Activated naive CD4-positive, alpha-beta T cell treated with anti-CD3 and anti-CD28 coated beads, Interleukin-2, amount 10 ng/mL, durations not matched to agents 7 days and 5 days (primary cell): Measurements from ENCODE around the gene CACNA1D.

ENCODE experiments used
- CTCF ChIA-PET: fragments of 350-600 bp; sonication (Branson Sonifier 250); formaldehyde crosslinking; loops from one replicate; lab custom pipeline; 2021; ENCODE audit warnings: antibody characterized with exemption; lab: Charles Lee
- DNase-seq: peaks from one replicate; pipeline ENCODE4 v3.0.0-alpha.2; 2020
- H3K27ac Mint-ChIP-seq: one replicate; pipeline ENCODE4 v1.8.0; 2021; ENCODE audit warnings: mild to moderate bottlenecking, moderate library complexity, mixed read lengths
- H3K27me3 Mint-ChIP-seq: one replicate; pipeline ENCODE4 v1.8.0; 2021; ENCODE audit warnings: mild to moderate bottlenecking, mixed read lengths
- H3K36me3 Mint-ChIP-seq: one replicate; pipeline ENCODE4 v1.8.0; 2021; ENCODE audit warnings: mixed read lengths
- H3K4me1 Mint-ChIP-seq: one replicate; pipeline ENCODE4 v1.8.0; 2021; ENCODE audit warnings: mixed read lengths
- H3K4me3 Mint-ChIP-seq: one replicate; pipeline ENCODE4 v1.8.0; 2021; ENCODE audit warnings: mild to moderate bottlenecking, moderate library complexity, mixed read lengths
- H3K9me3 Mint-ChIP-seq: one replicate; pipeline ENCODE4 v1.8.0; 2021; ENCODE audit warnings: mixed read lengths

The CACNA1D gene

DNA sequence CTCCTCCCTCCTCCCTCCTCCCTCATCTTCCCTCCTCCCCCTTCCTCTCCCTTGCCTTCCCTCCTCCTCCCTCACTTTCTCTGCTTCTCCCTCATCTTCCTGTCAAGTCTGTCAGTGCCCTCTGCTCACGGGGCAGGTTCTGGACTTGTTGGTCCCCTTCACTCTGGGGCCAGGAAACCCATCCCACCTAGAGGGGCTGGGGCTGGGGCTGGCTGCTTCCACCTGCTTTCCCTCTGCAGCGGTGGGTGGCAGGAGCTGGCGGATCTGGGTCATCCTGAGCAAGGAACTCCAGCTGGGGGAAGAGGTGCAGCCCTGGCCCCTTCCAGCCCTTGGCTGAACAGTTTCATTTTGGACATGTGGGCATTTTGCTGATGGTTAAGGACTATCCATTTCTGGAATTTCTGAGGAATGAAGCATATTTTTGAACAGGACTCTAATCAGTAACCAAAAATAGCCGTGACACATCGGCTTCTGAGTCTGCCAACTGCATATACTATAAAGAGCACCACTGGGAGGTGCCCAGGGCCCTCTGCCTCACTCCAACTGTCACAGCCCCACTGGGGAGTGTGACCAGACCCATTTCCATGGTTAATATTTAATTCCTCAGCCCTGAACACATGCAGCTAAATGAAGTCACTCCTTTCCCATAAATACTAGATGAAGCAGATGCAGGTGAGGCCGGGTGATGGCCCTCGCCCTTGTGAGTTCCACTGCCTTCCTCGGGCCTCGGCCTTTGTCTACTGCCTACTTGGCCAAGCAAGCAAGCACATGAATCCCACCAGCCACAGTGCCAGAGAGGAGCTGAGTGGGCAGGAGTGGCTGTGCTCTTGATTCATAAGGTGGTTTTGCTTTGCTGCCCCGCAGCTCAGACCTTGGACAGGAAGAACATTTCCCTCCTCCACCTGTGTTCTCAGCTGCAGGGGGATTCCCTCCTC, 312.0 kb downstream of the CACNA1D start:
- no peak overlapping the region for H3K4me3 Mint-ChIP-seq
- H3K36me3 Mint-ChIP-seq: no peaks in the 10 kb centered on the region
- DNase-seq: no peak

DNA sequence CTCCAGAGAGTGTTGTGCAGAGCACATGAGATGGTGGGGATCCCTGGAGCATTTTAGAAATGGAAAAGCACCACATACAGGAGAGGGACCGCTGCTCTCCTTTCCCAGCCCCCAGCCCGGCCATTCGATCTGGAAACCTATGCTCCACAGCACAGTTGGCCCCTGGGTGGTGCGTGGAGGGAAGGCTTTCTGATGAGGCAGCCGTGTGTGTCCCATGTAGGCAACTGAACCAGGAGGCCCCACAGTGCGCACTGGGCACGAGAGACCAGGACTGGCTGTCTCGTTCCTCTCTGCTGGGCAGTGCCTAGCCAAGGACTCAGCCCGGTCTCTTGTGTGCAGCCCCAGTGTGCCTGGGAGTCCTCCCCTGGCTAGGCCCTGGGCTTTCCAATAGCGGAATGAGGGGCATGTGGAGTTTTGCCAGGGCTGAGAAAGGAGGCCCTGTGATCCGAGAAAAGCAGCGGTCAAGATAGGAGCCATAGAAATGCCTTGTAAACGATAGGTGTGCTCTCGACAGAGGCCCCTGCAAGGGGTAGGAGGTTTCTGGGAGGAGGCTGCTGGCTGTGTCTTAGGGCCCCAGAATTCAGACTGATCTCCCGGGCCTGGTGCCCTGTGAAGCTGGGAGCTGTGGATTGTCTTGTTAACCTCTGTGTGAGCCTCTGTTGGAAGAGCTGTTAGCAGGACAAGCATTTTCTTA, 312.9 kb downstream of the CACNA1D start:
- Mint-ChIP-seq H3K9me3 (no peaks in the 10 kb centered on the region), H3K27me3 (peaks cover 27% of the 10 kb centered on the region), H3K4me1 (no peaks in the 10 kb centered on the region), H3K4me3 (no peak overlapping the region), H3K27ac (no peak overlapping the region), H3K36me3 (no peaks in the 10 kb centered on the region)
- CTCF ChIA-PET: no interaction called here
- no peak for DNase-seq

More for the DNA sequence above, 312.0 kb downstream of the CACNA1D start:
- Mint-ChIP-seq H3K4me1 (no peaks in the 10 kb centered on the region), H3K27ac (no peak overlapping the region), H3K27me3 (peaks cover 28% of the 10 kb centered on the region), H3K9me3 (no peaks in the 10 kb centered on the region)
- CTCF ChIA-PET: no interaction called here

- no peaks in the 10 kb centered on the region for H3K9me3 Mint-ChIP-seq
- H3K27ac Mint-ChIP-seq: no peak overlapping the region
- CTCF ChIA-PET: no interaction called here
- no peaks in the 10 kb centered on the region for H3K36me3 Mint-ChIP-seq
- peaks cover 22% of the 10 kb centered on the region for H3K27me3 Mint-ChIP-seq
- H3K4me1 Mint-ChIP-seq: no peaks in the 10 kb centered on the region
- no peak for DNase-seq
- no peak overlapping the region for H3K4me3 Mint-ChIP-seq
These were observed 314.1 kb downstream of the CACNA1D start for GRCh38 chr3:53808496-53808895.

GRCh38 chr3:53809267-53809666, 314.9 kb downstream of the CACNA1D start:
- Mint-ChIP-seq H3K36me3 (no peaks in the 10 kb centered on the region), H3K9me3 (no peaks in the 10 kb centered on the region), H3K4me3 (no peak overlapping the region), H3K27me3 (peaks cover 20% of the 10 kb centered on the region), H3K4me1 (no peaks in the 10 kb centered on the region), H3K27ac (no peak overlapping the region)
- no peak for DNase-seq
- CTCF ChIA-PET: no interaction called here

- H3K27ac Mint-ChIP-seq: no peak overlapping the region
- H3K9me3 Mint-ChIP-seq: no peaks in the 10 kb centered on the region
- no peak overlapping the region for H3K4me3 Mint-ChIP-seq
- no peaks in the 10 kb centered on the region for H3K36me3 Mint-ChIP-seq
- DNase-seq: no peak
- CTCF ChIA-PET: no interaction called here
- peaks cover 16% of the 10 kb centered on the region for H3K27me3 Mint-ChIP-seq
- no peaks in the 10 kb centered on the region for H3K4me1 Mint-ChIP-seq
These were observed 315.5 kb downstream of the CACNA1D start for GRCh38 chr3:53809764-53810400.

DNA sequence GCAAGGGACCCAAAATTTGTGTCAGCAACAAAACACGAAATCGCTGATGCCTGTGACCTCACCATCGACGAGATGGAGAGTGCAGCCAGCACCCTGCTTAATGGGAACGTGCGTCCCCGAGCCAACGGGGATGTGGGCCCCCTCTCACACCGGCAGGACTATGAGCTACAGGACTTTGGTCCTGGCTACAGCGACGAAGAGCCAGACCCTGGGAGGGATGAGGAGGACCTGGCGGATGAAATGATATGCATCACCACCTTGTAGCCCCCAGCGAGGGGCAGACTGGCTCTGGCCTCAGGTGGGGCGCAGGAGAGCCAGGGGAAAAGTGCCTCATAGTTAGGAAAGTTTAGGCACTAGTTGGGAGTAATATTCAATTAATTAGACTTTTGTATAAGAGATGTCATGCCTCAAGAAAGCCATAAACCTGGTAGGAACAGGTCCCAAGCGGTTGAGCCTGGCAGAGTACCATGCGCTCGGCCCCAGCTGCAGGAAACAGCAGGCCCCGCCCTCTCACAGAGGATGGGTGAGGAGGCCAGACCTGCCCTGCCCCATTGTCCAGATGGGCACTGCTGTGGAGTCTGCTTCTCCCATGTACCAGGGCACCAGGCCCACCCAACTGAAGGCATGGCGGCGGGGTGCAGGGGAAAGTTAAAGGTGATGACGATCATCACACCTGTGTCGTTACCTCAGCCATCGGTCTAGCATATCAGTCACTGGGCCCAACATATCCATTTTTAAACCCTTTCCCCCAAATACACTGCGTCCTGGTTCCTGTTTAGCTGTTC, 316.9 kb downstream of the CACNA1D start:
- no peaks in the 10 kb centered on the region for H3K9me3 Mint-ChIP-seq
- CTCF ChIA-PET: no interaction called here

GRCh38 chr3:53812434-53812833, 318.0 kb downstream of the CACNA1D start:
- Mint-ChIP-seq H3K4me3 (no peak overlapping the region), H3K27ac (no peak overlapping the region), H3K36me3 (no peaks in the 10 kb centered on the region), H3K4me1 (no peaks in the 10 kb centered on the region), H3K27me3 (peaks cover 19% of the 10 kb centered on the region), H3K9me3 (no peaks in the 10 kb centered on the region)
- DNase-seq: no peak
- CTCF ChIA-PET: no interaction called here

More for the DNA sequence above, 316.9 kb downstream of the CACNA1D start:
- Mint-ChIP-seq H3K36me3 (no peaks in the 10 kb centered on the region), H3K4me1 (no peaks in the 10 kb centered on the region), H3K27ac (no peak overlapping the region), H3K4me3 (no peak overlapping the region), H3K27me3 (peaks cover 16% of the 10 kb centered on the region)
- DNase-seq: no peak

DNA sequence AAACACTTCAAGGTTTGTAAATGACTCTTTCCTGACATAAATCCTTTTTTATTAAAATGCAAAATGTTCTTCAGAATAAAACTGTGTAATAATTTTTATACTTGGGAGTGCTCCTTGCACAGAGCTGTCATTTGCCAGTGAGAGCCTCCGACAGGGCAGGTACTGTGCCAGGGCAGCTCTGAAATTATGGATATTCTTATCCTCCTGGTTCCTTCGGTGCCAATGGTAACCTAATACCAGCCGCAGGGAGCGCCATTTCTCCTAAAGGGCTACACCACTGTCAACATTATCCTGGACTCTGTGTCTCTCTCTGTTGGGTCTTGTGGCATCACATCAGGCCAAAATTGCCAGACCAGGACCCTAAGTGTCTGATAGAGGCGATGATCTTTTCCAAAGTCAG, 318.8 kb downstream of the CACNA1D start:
- DNase-seq: no peak
- no peaks in the 10 kb centered on the region for H3K36me3 Mint-ChIP-seq
- CTCF ChIA-PET: no interaction called here

GRCh38 chr3:53813876-53814275, 319.5 kb downstream of the CACNA1D start:
- Mint-ChIP-seq H3K27ac (no peak overlapping the region), H3K9me3 (no peaks in the 10 kb centered on the region), H3K36me3 (no peaks in the 10 kb centered on the region), H3K27me3 (peaks cover 32% of the 10 kb centered on the region), H3K4me3 (no peak overlapping the region), H3K4me1 (peaks cover 5% of the 10 kb centered on the region)
- DNase-seq: no peak
- CTCF ChIA-PET: no interaction called here

More for the DNA sequence above, 318.8 kb downstream of the CACNA1D start:
- Mint-ChIP-seq H3K27me3 (peaks cover 27% of the 10 kb centered on the region), H3K4me1 (peaks cover 5% of the 10 kb centered on the region), H3K9me3 (no peaks in the 10 kb centered on the region), H3K4me3 (no peak overlapping the region), H3K27ac (no peak overlapping the region)

GRCh38 chr3:53815067-53815466, 320.7 kb downstream of the CACNA1D start:
- no peak for DNase-seq
- H3K36me3 Mint-ChIP-seq: no peaks in the 10 kb centered on the region
- no peak overlapping the region for H3K27ac Mint-ChIP-seq
- H3K4me1 Mint-ChIP-seq: peaks cover 5% of the 10 kb centered on the region
- no peaks in the 10 kb centered on the region for H3K9me3 Mint-ChIP-seq
- CTCF ChIA-PET: no interaction called here
- H3K4me3 Mint-ChIP-seq: no peak overlapping the region
- H3K27me3 Mint-ChIP-seq: peaks cover 28% of the 10 kb centered on the region

- no peak for DNase-seq
- Mint-ChIP-seq H3K27me3 (peaks cover 28% of the 10 kb centered on the region), H3K36me3 (no peaks in the 10 kb centered on the region), H3K4me3 (no peak overlapping the region), H3K27ac (no peak overlapping the region), H3K4me1 (peaks cover 5% of the 10 kb centered on the region), H3K9me3 (no peaks in the 10 kb centered on the region)
- CTCF ChIA-PET: no interaction called here
These were observed 321.2 kb downstream of the CACNA1D start for GRCh38 chr3:53815651-53816050.

- CTCF ChIA-PET: no interaction called here
- H3K36me3 Mint-ChIP-seq: no peaks in the 10 kb centered on the region
These were observed 322.0 kb downstream of the CACNA1D start for GRCh38 chr3:53816425-53816824.

GRCh38 chr3:53817211-53817610, 322.8 kb downstream of the CACNA1D start:
- Mint-ChIP-seq H3K4me1 (peaks cover 5% of the 10 kb centered on the region), H3K27ac (no peak overlapping the region)

More at GRCh38 chr3:53816425-53816824, 322.0 kb downstream of the CACNA1D start:
- peaks cover 28% of the 10 kb centered on the region for H3K27me3 Mint-ChIP-seq
- H3K27ac Mint-ChIP-seq: no peak overlapping the region
- no peaks in the 10 kb centered on the region for H3K9me3 Mint-ChIP-seq
- no peak overlapping the region for H3K4me3 Mint-ChIP-seq
- H3K4me1 Mint-ChIP-seq: peaks cover 5% of the 10 kb centered on the region
- no peak for DNase-seq

GRCh38 chr3:53817809-53818208, 323.4 kb downstream of the CACNA1D start:
- no peak overlapping the region for H3K27ac Mint-ChIP-seq
- peaks cover 28% of the 10 kb centered on the region for H3K27me3 Mint-ChIP-seq
- CTCF ChIA-PET: no interaction called here
- H3K36me3 Mint-ChIP-seq: no peaks in the 10 kb centered on the region
- no peak overlapping the region for H3K4me3 Mint-ChIP-seq
- DNase-seq: no peak
- H3K4me1 Mint-ChIP-seq: peaks cover 5% of the 10 kb centered on the region
- H3K9me3 Mint-ChIP-seq: no peaks in the 10 kb centered on the region

More at GRCh38 chr3:53817211-53817610, 322.8 kb downstream of the CACNA1D start:
- CTCF ChIA-PET: no interaction called here
- no peak for DNase-seq
- Mint-ChIP-seq H3K9me3 (no peaks in the 10 kb centered on the region), H3K27me3 (peaks cover 28% of the 10 kb centered on the region), H3K36me3 (no peaks in the 10 kb centered on the region), H3K4me3 (no peak overlapping the region)
